CD14-positive monocyte (primary cell): ENCODE data around the gene ICAM2. TPM values are rescaled to one million over a fixed set of nuclear protein-coding genes. Genes with fewer than 3 reads are reported as not detected.

Experiments
- DNase-seq, 3 donors: peaks; one replicate each; pipeline ENCODE4 v3.0.0-alpha.2; 2011 to 2022
- H2AFZ ChIP-seq: 2 replicates; pipeline ENCODE4 v1.6.0; 2012; ENCODE audit warnings: mild to moderate bottlenecking, low read depth, low read length, inconsistent platforms; ENCODE audit not compliant: insufficient read depth, poor library complexity, severe bottlenecking
- H3K27ac ChIP-seq, 2 donors: 1 replicate in 1 of 2; 2 replicates in 1 of 2; pipeline ENCODE4 v1.5.1; 2012 to 2013; ENCODE audit warnings: low read length in 2 of 2, control low read depth in 1 of 2, inconsistent platforms in 1 of 2, low read depth in 1 of 2, mild to moderate bottlenecking in 1 of 2
- H3K27me3 ChIP-seq, 2 donors: one replicate each; pipeline versions ENCODE4 v1.6.0 to v1.6.1; 2011 to 2013; ENCODE audit warnings: low read length in 2 of 2; ENCODE audit not compliant: control insufficient read depth in 2 of 2, insufficient read depth in 2 of 2
- H3K36me3 ChIP-seq, 2 donors: replicated peaks in 1 of 2; 1 replicate in 1 of 2; 2 replicates in 1 of 2; pipeline versions ENCODE4 v1.5.1 to v1.6.1; 2012 to 2013; ENCODE audit warnings: low read length in 2 of 2, control low read depth in 1 of 2, inconsistent platforms in 1 of 2, mild to moderate bottlenecking in 1 of 2; ENCODE audit not compliant: insufficient read depth in 2 of 2, control insufficient read depth in 1 of 2
- H3K4me1 ChIP-seq, 2 donors: 1 replicate in 1 of 2; 2 replicates in 1 of 2; pipeline versions ENCODE4 v1.5.1 to v1.6.1; 2012 to 2013; ENCODE audit warnings: low read length in 2 of 2, control low read depth in 1 of 2, inconsistent platforms in 1 of 2, mild to moderate bottlenecking in 1 of 2, moderate library complexity in 1 of 2; ENCODE audit not compliant: insufficient read depth in 2 of 2, control insufficient read depth in 1 of 2
- H3K4me2 ChIP-seq: replicated peaks from 2 replicates; pipeline ENCODE3; 2012; ENCODE audit warnings: low read length, moderate library complexity, mild to moderate bottlenecking; ENCODE audit not compliant: poor library complexity, severe bottlenecking; ENCODE audit errors: extremely low read depth
- H3K4me3 ChIP-seq, 3 experiments: fragments of 200-600 bp in 1 of 3; sonication (generic) in 1 of 3; replicated peaks in 1 of 3; 1 replicate in 2 of 3; 2 replicates in 1 of 3; pipeline ENCODE4 v1.5.1; 2011 to 2013; ENCODE audit warnings: low read length in 3 of 3, mild to moderate bottlenecking in 3 of 3, control low read depth in 2 of 3, low read depth in 2 of 3, inconsistent platforms in 1 of 3, moderate library complexity in 1 of 3
- H3K79me2 ChIP-seq: 2 replicates; pipeline ENCODE4 v1.6.0; 2012; ENCODE audit warnings: mild to moderate bottlenecking, control low read depth, inconsistent platforms, low read length, moderate library complexity; ENCODE audit not compliant: insufficient read depth
- H3K9ac ChIP-seq: 2 replicates; pipeline ENCODE4 v1.6.0; 2017; ENCODE audit warnings: low read length, mild to moderate bottlenecking; ENCODE audit not compliant: insufficient read depth, poor library complexity, severe bottlenecking
- H3K9me3 ChIP-seq, 2 donors: replicated peaks in 1 of 2; 1 replicate in 1 of 2; 2 replicates in 1 of 2; pipeline versions ENCODE4 v1.5.1 to v1.6.1; 2012 to 2013; ENCODE audit warnings: low read length in 2 of 2, control low read depth in 1 of 2; ENCODE audit not compliant: control insufficient read depth in 1 of 2, insufficient read depth in 1 of 2
- H4K20me1 ChIP-seq: 2 replicates; pipeline ENCODE4 v1.6.0; 2012; ENCODE audit warnings: mild to moderate bottlenecking, low read length, control low read depth, moderate library complexity; ENCODE audit not compliant: insufficient read depth
- H3K27ac Mint-ChIP-seq, 7 donors: one replicate each; pipeline ENCODE4 v1.8.0; 2020; ENCODE audit warnings: mild to moderate bottlenecking in 7 of 7, mixed read lengths in 7 of 7, moderate library complexity in 6 of 7, inconsistent platforms in 2 of 7
- H3K27me3 Mint-ChIP-seq, 3 donors: one replicate each; pipeline ENCODE4 v1.8.0; 2021 to 2022; ENCODE audit warnings: low read depth in 3 of 3, mild to moderate bottlenecking in 3 of 3, mixed read lengths in 3 of 3, moderate library complexity in 3 of 3, inconsistent platforms in 1 of 3
- H3K36me3 Mint-ChIP-seq, 2 donors: one replicate each; pipeline ENCODE4 v1.8.0; 2020; ENCODE audit warnings: mixed read lengths in 2 of 2, inconsistent platforms in 1 of 2, mild to moderate bottlenecking in 1 of 2
- H3K4me1 Mint-ChIP-seq: one replicate; pipeline ENCODE4 v1.8.0; 2020; ENCODE audit warnings: mild to moderate bottlenecking, mixed read lengths
- H3K4me3 Mint-ChIP-seq, 2 donors: one replicate each; pipeline ENCODE4 v1.8.0; 2020; ENCODE audit warnings: mild to moderate bottlenecking in 2 of 2, mixed read lengths in 2 of 2, moderate library complexity in 1 of 2
- H3K9me3 Mint-ChIP-seq, 7 donors: one replicate each; pipeline ENCODE4 v1.8.0; 2020 to 2022; ENCODE audit warnings: mixed read lengths in 7 of 7, mild to moderate bottlenecking in 6 of 7, moderate library complexity in 6 of 7, inconsistent platforms in 2 of 7
- WGBS: methylation state at CpG from one replicate; pipeline ENCODE4 v1.1.5; 2013; ENCODE audit warnings: missing lambda C conversion rate; ENCODE audit not compliant: insufficient coverage; 5-methylcytosine and 5-hydroxymethylcytosine counted together
- intact Hi-C, 2 donors: fragments of 100-400 bp; cut with micrococcal nuclease; formaldehyde crosslinking; loops; one replicate each; pipeline versions ENCODE4 v1.15.0 to v1.15.1; 2023
- polyA plus RNA-seq, 3 donors: library from polyadenylated mRNA; depleted of rRNA in 1 of 3; unstranded in 2 of 3; stranded (reverse) in 1 of 3; fragments of 300-500 nt in 2 of 3; fragments of >200 nt in 1 of 3; fragmentation: Illumina TruSeq in 2 of 3; gene quantifications; 1 replicate in 2 of 3; 2 replicates in 1 of 3; pipeline ENCODE4 v1.2.3, GENCODE V29; 2012 to 2021
- TF ChIP-seq, protein P1 (sequence below): fragments of 200-600 bp; IDR thresholded peaks from one replicate; pipeline ENCODE4 v1.8.0; 2022; ENCODE audit warnings: antibody characterized with exemption, mild to moderate bottlenecking

ICAM2 gene
- polyA plus RNA-seq, 3 donors: 111 to 186 (median 174) TPM

GRCh38 chr17:64017381-64017980, 3.0 kb downstream of the ICAM2 start:
- Histone ChIP-seq H3K4me1 (peaks cover 55 to 74% of the 10 kb centered on the region in 2 donors), H3K9ac (no peak overlapping the region), H3K36me3 (no peaks in the 10 kb centered on the region), H3K4me3 (peak overlapping the region in 1 of 3 experiments; percentile 83), H2AFZ (no peak overlapping the region), H4K20me1 (no peaks in the 10 kb centered on the region), H3K4me2 (peak overlapping the region; percentile 83), H3K27me3 (no peaks in the 10 kb centered on the region), H3K79me2 (peaks cover 79% of the 10 kb centered on the region), H3K27ac (no peak overlapping the region), H3K9me3 (no peaks in the 10 kb centered on the region)
- peak overlapping the region in 4 of 7 donors; percentile 74 to 100 (median 88) for H3K27ac Mint-ChIP-seq
- peaks cover 0 to 2% (median 0%) of the 10 kb centered on the region in 7 donors for H3K9me3 Mint-ChIP-seq
- peaks cover 62% of the 10 kb centered on the region for H3K4me1 Mint-ChIP-seq
- DNase-seq: no peak
- intact Hi-C loops: loop anchor here in 1 of 2 donors (1.0 kb wide), 1 partner anchor 8 kb away; no protein-coding TSS in a partner anchor
- 70% methylated on average over 2 of the region's 2 CpGs for WGBS
- peaks cover 0 to 2% (median 0%) of the 10 kb centered on the region in 3 donors for H3K27me3 Mint-ChIP-seq
- TF ChIP-seq, protein P1, sequence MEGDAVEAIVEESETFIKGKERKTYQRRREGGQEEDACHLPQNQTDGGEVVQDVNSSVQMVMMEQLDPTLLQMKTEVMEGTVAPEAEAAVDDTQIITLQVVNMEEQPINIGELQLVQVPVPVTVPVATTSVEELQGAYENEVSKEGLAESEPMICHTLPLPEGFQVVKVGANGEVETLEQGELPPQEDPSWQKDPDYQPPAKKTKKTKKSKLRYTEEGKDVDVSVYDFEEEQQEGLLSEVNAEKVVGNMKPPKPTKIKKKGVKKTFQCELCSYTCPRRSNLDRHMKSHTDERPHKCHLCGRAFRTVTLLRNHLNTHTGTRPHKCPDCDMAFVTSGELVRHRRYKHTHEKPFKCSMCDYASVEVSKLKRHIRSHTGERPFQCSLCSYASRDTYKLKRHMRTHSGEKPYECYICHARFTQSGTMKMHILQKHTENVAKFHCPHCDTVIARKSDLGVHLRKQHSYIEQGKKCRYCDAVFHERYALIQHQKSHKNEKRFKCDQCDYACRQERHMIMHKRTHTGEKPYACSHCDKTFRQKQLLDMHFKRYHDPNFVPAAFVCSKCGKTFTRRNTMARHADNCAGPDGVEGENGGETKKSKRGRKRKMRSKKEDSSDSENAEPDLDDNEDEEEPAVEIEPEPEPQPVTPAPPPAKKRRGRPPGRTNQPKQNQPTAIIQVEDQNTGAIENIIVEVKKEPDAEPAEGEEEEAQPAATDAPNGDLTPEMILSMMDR: peak; percentile 72
- no peaks in the 10 kb centered on the region for H3K36me3 Mint-ChIP-seq
- peak overlapping the region in 1 of 2 donors; percentile 42 for H3K4me3 Mint-ChIP-seq

DNA sequence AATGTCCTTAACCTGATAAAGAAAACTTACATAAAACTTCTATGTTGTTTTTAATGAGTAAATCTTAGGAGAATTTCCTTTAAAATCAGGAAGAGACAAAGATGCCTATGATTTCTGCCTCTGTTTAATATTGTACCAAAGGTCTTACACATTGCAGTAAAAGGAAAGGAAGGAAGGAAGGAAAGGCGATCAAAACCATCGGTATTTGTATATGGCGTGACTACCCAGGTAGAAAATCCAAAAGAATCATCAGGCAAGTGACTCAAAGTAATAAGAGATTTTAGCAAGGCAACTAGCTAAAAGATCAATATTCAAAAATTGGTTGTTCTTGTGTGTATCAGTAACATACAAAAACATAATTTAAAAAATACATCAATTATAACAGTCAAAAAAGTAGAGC, 3.5 kb downstream of the ICAM2 start:
- no peaks in the 10 kb centered on the region for H3K9me3 ChIP-seq
- peaks cover under 1 to 4% of the 10 kb centered on the region in 2 donors for H3K36me3 Mint-ChIP-seq
- TF ChIP-seq, protein P1: no peak
- DNase-seq: no peak
- H3K27me3 ChIP-seq: no peaks in the 10 kb centered on the region
- no CpG with 5 or more reads among the region's 3 CpGs for WGBS
- H3K9me3 Mint-ChIP-seq: peaks cover 0 to 2% (median 0%) of the 10 kb centered on the region in 7 donors
- H3K79me2 ChIP-seq: peaks cover 84% of the 10 kb centered on the region
- no peaks in the 10 kb centered on the region for H3K36me3 ChIP-seq
- H4K20me1 ChIP-seq: no peaks in the 10 kb centered on the region
- peak overlapping the region in 1 of 3 experiments; percentile 57 for H3K4me3 ChIP-seq
- intact Hi-C loops: loop anchor here in 1 of 2 donors (1.0 kb wide), 1 partner anchor 8 kb away; no protein-coding TSS in a partner anchor
- H3K4me1 ChIP-seq: peaks cover 55 to 74% of the 10 kb centered on the region in 2 donors
- peak overlapping the region in 5 of 7 donors; percentile 74 to 97 (median 89) for H3K27ac Mint-ChIP-seq
- H2AFZ ChIP-seq: peak overlapping the region; percentile 43
- peak overlapping the region; percentile 2 for H3K9ac ChIP-seq
- peak overlapping the region; percentile 69 for H3K4me2 ChIP-seq
- H3K27me3 Mint-ChIP-seq: peaks cover 0 to 2% (median 0%) of the 10 kb centered on the region in 3 donors
- H3K27ac ChIP-seq: peak overlapping the region in 1 of 2 donors; percentile 52
- peak overlapping the region; percentile 22 to 62 for H3K4me3 Mint-ChIP-seq
- peaks cover 61% of the 10 kb centered on the region for H3K4me1 Mint-ChIP-seq
